ENCODE measurements around the gene GABRG3.

The GABRG3 gene

DNA sequence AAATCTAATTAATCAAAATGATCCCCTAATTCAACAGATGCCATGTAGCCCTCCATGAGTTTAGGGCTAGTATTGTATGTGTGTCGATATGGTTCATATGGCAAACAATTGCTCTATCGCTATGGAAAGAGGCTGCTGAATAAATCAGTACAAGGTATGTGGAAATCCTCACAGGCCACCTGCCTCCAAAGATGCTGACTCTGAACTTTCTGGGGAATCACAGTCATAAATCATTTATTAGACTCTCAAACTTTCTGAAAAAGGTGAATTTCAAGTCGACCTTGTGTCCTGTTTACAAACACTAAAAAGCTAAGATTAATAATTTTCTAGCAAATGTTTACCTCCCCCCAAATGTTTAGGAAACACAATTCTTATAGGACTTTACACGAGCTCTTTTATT is 462.6 kb downstream of the GABRG3 start:
- no peak for DNase-seq

DNA sequence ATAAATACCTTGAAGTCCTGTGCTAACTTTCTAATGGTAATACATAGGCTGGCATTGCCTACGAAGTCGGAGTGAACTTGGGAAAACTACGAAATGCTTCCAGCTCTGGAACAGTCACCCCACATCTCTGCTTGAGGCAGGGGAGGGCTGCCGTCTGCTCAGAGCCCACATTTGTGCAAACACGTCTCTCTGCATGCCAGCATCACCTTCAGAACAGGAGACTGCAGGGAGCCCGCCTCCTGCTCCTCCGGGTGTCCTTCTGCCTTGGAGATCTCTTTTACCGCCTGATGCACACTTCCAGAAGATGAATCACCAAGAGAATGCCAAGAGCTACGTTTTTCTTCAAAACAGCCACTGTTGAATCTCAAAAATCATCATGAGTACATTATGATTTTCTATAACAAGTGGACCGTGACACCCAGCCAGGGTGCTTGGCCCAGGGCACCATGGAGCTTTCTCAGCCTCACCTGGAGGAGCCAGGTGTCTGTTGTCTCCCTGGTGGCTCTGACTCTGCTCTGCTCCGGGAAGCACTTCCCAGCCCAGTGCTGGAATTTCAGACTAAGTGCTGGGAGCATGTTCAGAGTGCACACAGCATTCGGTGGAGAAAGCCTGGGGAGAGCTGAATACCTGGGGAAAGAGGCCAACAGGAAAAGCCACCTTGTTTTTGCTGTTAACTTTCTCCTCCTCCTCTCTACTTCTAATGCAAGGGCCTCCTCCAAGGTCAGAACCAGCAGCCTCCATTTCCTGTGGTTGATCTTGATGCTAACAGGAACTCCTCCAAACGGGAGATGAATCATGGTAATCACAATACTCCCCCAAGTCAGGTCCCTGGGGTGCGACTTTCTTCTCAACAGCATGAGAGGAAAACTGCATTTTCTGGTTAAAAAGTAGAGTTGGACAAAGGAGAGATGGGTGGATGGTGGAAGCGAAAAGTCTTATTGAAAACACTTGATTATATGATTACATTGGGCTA is 467.7 kb downstream of the GABRG3 start:
- no peak for DNase-seq

DNA sequence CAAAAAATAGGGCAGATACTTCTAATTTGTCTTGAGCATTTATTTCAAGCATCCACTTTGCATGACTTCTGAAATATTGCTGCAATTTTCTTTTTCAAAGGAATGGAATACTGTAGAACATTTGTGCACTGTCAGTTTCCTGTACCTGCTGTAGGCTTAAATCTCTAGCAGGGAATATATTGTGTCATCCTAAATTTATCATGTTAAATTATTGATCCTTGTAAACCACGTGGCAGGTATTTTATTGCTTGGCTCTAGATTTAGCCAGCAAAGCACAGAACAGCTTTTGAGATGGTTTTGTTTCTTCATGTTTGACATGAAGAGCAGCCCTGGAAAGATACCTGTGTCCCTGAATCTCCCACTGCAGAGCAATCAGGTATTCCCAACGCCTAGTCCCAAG is 470.1 kb downstream of the GABRG3 start:
- DNase-seq = no peak

DNA sequence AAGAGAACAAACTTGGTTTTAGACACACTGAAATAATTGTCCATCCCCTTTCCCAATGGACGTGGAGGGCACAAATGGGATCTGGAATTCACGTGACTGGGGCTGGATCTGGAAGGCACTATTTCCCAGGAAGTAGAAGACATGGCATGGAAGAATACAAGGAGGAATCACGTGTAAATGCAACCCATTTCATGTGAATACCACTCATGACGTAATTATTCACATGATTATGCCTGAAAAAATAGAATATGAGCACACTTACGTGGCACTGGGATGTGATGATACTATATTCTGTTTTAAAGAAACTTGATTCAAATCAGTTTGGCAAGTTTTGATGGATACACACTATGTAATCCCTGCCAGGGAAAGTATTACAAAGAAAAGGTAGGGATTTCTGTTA is 477.3 kb downstream of the GABRG3 start:
- DNase-seq = no peak

DNA sequence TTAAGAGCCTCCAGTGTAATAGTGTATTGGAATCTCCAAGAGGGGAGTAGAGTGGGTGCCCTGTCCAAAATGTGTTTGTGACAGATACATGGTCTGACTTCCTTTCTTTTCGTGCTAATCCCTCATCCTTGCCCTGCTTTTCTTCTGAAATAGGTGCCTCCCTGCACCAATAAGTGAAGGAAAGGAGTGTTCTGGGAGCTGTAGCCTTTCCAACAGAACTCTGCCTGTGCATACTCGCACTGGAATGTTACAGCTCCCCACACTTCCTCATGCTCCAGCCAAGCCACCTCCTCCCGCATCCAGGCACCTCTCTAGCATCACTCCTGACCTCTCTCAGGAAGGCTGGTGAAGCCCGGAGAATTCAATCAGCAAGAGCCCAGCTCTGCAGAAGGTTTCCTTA is 478.0 kb downstream of the GABRG3 start:
- DNase-seq = no peak

DNA sequence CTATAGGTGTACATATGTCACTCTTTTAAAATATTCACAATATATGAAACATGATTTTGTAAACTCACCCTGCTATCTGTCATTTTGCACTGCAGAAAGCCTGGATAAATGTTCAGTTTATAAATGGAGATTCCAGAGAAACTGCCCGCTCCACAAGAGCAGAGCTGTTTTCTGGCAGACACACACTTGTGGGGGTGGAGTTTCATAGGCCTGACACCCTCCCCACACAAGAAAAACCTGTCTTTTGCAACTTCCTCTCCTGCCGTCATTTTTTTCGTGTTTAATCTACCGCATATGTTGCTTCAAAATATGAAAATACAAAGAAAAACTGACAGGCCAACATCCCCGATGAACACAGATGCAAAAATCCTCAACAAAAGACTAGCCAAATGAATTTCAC is 479.0 kb downstream of the GABRG3 start:
- no peak for DNase-seq

DNA sequence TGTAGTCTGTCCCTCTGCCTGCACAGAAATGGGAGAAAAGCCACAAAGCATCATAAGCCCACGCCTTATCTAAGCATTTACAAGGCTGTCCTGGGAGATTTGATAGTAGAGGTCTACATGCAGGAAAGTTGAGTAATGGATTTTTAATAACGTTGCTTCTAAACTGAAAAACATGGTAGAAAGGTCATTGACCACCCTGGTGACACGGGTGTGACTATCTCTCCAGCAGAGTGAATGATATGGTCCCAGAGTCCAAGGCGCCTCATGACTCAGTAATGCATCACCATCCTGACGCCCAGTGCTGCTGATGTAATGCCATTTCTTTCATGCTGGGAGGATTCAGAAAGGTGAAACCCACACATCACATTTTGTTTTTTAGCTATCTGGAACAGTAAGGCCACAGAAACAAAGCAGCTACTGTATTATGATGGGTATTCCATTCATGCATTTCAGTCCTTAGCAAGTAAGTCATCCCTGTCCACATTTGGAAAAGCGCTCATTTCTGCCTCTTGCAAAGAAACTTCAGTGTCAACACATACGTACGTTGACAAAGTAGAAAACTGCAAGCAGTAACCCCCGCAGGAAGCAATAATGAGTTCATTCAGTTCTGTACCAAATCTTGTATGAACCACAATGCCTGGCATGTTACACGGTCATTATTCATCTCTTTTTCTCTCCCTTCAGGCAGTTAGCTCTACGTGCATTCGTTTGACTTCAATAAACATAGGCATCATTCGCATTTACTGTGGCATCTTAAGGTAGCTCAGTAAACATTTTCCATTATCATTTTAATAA is 483.5 kb downstream of the GABRG3 start:
- no peak for DNase-seq

DNA sequence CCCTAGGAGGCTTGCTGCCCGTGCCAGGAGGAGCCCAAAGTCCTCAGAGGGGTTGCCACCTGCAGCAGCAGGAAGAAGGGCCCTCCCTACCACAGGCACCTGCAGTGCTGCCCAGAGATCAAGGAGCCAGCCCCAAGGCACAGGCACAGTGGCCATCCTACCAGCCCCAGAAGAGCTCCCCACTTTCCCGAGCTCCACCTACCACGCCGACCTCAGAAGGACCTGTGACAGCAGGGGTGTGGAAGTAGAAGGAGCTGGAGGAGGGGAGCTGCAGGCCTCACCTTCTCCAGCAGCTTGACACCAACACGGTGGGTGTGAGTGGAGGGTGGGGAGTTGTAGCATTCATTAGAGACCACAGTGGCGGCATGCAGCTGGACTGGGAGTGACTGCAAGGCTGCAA is 485.8 kb downstream of the GABRG3 start:
- no peak for DNase-seq

DNA sequence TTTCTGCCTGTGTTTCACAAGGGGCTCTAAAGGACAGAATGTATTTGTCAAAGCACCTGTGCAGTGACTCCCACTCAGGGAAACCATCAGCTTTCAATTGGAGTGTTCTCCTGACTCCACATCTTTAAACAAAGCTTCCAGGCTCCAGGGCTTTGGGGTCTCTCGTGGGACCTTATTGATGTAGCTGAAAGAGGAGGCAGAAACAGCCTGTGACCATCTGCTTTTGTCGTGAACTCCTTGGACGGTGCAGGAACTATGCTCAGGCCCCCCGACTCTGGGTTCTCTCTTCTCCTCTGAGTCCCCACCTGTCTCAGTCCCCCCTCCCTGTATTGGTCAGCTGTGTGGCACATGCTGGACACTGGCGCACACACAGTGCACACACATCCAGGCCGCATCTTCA is 486.8 kb downstream of the GABRG3 start:
- DNase-seq = no peak

DNA sequence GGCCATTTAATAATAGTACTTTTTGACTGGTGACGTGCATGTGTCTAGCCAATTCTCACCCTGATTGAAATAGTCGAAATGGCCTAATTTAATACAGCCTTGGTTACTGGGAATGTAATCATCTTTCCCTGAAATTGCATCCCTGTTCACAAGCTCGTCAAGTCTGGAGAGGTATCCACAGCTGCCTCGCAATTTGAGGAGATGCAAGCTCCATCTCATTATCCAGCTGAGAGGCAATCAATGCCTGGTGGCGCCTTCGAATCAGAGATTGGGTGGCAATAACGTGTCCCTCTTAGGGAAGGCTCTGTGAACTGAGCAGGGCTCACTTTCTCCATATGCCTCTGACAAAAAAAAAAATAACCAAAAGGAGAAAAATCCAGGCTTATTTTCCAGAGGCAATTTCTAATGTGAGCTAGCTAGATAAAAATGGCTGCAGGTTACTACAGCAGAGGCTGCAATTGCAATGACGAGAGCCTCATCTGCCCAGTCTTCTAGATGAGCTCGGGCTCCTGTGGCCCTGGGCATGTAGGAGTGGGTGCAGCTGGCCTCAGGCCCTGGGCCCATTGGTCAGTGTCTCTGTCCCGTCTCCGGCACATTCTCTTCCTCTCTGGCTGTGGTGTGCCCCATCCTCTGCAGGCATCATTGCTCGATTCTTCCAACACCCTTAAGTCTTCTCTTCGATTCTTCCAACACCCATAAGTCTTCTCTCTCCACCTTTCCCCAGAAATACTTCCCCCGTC is 487.5 kb downstream of the GABRG3 start:
- DNase-seq = no peak

DNA sequence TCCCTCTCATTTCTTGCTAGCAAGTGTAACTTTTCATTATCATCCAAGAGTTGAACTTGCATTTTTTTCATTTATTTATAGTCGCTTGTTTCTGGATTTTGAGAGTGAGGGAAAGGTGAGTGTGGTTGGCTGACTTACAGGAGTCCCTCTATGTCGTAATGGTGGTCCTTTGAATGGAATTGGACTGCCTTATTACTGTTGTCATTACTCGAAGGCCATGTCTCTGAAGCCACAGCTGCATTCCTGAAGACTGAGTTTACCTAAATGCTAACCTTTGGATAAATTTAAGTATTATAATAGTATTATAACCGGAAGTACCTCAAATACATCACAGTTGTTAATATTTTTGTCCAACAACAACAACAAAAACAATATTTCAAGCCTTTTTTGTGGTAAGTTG is 488.9 kb downstream of the GABRG3 start:
- no peak for DNase-seq

DNA sequence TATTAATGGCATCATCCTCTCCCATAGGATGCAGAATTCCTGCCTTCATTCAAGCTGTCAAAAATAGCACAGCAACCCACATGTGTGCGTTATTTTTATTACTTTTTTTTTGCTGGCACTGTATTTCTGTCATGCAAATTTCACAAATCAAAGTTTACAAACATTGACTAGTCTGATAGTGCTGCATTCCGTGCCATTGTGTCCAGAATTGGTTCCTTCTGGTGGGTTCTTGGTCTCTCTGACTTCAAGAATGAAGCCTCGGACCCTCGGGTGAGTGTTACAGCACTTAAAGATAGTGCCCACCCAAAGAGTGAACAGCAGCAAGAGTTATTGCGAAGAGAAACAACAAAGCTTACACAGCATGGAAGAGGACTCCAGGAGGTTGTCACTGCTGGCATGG is 490.2 kb downstream of the GABRG3 start:
- DNase-seq = no peak

DNA sequence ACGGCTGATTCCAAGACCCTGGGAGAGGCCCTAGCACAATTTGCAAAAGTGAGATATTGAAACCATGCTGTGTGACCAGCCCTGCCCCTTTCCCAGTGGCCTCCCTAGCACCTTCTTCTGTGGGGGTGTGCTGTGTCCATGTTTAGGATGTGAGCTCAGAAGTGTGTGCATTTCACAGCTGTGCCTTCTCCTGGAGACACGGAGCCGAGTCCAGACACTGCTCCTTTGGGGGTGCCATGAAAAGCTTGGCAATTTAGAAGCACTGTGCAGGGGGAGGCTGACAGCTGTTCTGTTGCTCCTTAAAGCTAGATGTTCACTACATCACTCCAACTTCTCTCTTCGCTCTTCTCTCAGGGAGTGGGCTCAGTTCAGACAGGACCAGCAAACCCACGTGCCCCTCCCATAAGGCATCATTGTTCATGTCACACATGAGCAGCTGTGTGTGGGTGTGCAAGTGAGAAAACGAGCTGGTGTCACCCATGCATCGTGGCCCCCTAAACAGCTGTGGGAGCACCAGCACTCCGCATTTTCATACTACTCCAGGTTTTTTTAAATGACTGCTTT is 492.6 kb downstream of the GABRG3 start:
- no peak for DNase-seq

DNA sequence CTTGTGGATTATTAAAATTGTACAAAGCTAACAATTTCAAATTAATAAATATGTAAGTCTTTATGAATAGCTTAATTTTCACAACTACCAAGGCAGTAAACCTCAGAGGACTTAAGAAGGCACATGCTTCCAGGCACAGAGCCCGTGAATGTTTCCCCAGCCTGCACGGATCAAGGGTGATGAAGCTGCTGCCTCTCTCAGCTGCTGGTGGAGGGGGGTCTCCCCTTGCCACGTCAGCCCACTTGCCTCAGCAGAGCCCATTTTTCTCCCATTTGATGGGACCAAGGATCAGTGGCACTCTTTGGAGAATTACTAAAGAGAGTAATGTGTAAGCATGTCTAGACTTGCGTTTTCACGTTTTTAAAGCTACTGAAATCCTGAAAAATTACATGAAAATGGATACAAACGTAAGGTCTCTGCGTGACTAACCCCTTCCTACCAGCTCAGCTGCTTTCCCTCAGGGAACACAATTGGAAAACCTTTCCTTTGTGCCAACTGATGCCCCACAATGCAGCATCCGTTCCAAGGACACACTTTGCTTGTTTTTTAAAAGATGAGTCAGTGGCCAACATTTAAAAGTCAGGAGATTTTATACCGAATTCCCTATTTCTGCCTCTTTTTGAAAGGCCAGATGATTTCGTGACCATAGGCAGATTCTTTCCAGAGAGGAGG is 494.1 kb downstream of the GABRG3 start:
- DNase-seq = no peak

DNA sequence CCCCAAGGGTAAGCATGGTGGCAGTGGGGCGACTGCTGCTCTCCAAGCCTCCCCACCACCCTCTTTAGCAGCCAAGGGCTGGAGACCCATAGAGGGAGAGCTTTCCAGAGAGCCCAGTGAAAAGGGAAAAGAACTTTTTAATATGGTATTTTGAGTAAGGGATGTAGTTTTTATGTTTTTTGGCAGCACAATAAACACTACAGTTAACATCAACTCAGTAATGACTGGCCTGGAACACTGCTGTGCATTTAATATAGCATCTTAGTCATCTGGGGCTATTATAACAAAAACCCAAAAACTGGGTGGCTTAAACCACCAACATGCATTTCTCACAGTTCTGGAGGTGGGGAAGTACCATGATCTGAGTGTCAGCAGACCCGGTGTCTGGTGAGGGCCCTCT is 495.8 kb downstream of the GABRG3 start:
- no peak for DNase-seq

DNA sequence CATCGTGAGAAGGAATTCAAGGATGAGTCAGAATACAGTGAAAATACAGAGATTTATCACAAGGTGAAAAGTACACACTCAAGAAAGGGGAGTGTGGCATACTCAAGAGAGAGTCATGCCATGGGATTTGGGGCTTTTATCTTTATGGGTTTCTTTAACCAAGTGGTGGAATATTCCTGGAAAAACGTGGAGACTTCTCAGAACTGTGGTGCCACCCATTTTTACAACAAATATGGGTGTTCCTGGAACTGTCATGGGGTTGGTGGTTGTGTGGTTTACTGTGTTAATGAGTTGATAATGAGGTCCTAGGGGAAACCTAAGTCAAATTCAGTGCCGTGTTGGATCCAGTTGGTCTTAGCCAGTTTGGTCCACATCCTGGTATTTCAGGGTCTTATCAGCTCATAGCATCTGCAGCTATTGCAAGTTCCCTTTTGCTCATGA is 497.2 kb downstream of the GABRG3 start:
- DNase-seq = no peak

DNA sequence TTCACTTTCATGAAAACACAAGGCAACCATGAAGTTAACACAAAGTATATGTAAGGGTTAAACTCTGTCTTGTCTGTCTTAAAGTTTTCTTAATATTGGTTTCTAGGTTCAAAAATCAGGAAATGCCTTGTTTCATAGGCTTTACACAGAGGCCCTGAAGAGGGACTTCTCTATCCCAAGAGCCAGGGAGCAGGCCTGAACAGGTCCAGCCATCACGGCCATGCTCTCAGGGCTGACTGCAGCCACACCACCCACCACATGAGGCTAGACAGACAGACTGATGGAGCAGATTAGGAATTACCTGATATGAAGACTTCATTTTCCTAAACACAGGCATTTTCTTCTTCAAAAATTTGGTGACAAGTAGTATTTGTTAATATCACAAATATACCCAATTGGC is 502.9 kb downstream of the GABRG3 start:
- no peak for DNase-seq

DNA sequence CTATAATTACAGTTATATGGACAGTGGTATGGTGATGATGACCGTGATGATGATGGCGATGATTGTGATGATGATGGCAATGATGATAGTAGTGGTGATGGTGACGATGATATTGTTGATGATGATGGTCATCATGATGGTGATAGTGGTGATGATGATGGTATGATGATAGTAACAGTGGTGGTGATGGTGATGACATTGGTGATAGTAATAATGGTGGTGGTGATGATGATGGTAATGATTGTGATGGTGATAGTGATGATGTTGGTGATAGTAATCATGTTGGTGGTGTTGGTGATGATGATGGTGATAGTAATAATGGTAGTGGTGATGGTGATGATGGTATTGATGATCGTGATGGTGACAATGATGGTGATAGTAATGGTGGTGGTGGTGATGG is 504.4 kb downstream of the GABRG3 start:
- DNase-seq = no peak

DNA sequence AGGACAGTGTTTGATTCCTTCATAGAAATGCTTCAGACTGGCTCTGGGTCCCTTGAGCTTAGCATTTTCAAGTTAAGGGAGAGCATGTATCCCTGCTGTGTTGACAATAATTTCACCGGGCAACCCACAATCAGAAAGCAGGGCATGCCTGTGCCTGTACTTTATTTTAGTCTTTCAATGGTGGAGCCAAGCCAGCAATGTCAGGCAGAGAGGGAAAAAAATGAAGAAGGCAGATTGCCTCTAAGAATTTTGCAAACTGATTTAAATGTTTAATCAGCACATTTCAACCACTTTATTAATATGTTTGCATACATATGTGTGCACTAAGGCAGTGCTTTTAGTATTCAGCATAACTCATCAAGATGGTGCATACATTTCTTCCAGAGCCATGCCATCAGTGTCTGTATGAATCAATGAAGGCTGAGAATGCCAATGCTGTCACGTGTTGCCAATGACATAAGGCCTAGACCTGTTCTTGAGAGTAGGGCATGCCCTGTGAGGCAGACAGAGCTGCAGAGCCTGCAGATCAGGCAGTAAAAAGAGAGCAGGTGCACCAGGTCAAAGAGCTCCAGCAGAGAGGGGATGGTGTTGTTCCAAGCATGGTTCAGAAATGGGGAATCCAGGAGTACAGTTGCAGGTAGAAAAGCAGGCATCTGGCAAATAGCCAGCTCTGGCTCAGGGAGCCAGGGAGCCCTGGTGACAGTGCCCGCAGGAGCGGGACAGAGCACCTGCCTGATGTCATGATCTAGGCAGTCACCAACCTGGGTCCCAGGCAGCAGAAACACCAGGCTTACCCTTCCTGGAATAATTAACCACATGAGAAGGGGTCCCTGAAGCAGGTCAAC is 508.5 kb downstream of the GABRG3 start:
- DNase-seq = no peak

DNA sequence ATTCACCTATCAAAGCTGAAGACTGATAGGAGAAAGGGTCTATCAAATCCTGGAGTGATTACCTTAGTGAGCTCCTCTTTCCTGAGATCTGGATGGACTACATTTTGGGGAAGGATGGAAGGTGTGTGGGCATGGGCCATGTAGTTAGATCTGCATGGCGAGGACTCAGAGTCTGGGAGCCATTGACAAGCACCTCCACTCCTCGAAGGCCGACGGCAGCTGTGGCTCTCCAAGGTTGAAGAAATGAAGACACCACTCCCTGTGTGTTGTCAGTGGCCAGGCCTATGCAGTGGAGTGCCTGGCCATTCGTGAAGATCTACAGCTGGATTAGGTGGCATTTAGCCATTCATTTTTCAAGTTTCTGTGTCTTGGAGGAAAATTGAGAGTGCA is 509.2 kb downstream of the GABRG3 start:
- no peak for DNase-seq

DNA sequence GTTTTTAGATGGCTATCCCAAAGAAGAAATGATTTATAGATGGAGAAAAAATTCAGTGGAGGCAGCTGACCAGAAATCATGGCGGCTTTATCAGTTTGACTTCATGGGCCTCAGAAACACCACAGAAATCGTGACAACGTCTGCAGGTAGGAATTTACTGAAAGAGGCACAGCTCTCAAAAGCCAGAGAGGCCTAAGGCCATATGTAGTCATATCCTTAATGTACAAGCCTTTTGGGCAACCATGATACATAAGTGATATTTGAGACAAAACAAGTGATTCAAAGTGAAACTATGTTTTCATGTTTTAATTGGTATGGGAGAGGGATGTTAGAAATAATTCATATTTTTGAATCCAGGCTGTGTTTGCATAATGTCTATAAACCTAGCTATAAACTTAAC is 509.7 kb downstream of the GABRG3 start:
- DNase-seq = no peak

DNA sequence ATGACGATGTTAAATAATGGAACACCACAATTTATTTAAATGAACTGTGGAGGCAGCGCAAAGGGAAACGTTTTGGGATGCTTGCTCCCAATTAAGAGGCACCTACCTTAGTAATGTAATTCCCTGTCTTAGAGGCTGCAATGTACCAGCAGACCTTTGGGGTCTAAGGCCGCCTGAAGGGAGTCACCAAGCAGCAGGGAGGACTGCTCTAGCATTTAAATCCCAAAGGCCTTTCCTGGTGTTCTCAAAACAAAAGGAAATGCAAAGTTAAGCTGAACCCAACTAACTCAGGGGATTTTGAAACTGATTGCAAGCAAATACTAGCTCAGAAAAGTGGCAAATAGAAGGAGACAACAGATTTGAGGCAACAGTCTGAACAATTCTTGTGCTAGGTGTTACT is 510.8 kb downstream of the GABRG3 start:
- no peak for DNase-seq
